Esophagus muscularis mucosa (tissue), 4 donors: ENCODE data around the gene ZNF135. TPM values are rescaled to one million over a fixed set of nuclear protein-coding genes. Genes with fewer than 3 reads are reported as not detected.

Experiments
- DNase-seq: peaks from one replicate; pipeline ENCODE4 v3.0.0-alpha.2; 2017; ENCODE audit errors: extremely low spot score
- H3K27ac ChIP-seq, 4 donors: fragments of 200-600 bp; sonication (generic); replicated peaks in 1 of 4; 1 replicate in 3 of 4; 2 replicates in 1 of 4; pipeline ENCODE4 v1.5.1; 2016 to 2019; ENCODE audit warnings: mild to moderate bottlenecking in 1 of 4
- H3K27me3 ChIP-seq, 4 donors: fragments of 200-600 bp; sonication (generic); one replicate each; pipeline versions ENCODE4 v1.5.1 to v1.6.0; 2016 to 2019
- H3K36me3 ChIP-seq, 4 donors: fragments of 200-600 bp; sonication (generic); one replicate each; pipeline ENCODE4 v1.5.1; 2016 to 2019
- H3K4me1 ChIP-seq, 4 donors: fragments of 200-600 bp; sonication (generic); one replicate each; pipeline ENCODE4 v1.5.1; 2016 to 2019
- H3K4me3 ChIP-seq, 4 donors: fragments of 200-600 bp; sonication (generic); 1 replicate in 2 of 4; 2 replicates in 2 of 4; pipeline ENCODE4 v1.5.1; 2016 to 2019; ENCODE audit warnings: mild to moderate bottlenecking in 4 of 4, moderate library complexity in 1 of 4
- H3K9me3 ChIP-seq, 4 donors: fragments of 200-600 bp; sonication (generic); 1 replicate in 3 of 4; 2 replicates in 1 of 4; pipeline ENCODE4 v1.5.1; 2016 to 2019
- EP300 ChIP-seq: sonication (generic); formaldehyde crosslinking; IDR thresholded peaks from one replicate; pipeline ENCODE4 v1.6.1; 2017; ENCODE audit warnings: antibody characterized with exemption
- POLR2A ChIP-seq: fragments of 450-650 bp; IDR thresholded peaks from one replicate; pipeline ENCODE4 v1.6.1; 2017; ENCODE audit warnings: antibody characterized with exemption, moderate library complexity, mild to moderate bottlenecking, low read depth
- POLR2AphosphoS5 ChIP-seq, 2 donors: sonication (generic); formaldehyde crosslinking; IDR thresholded peaks; one replicate each; pipeline ENCODE4 v1.6.1; 2017; ENCODE audit warnings: antibody characterized with exemption in 2 of 2
- WGBS: methylation state at CpG from one replicate; pipeline ENCODE4 v1.1.5; 2018; 5-methylcytosine and 5-hydroxymethylcytosine counted together
- intact Hi-C: fragments of 100-400 bp; cut with DNase I; formaldehyde crosslinking; loops from one replicate; pipeline ENCODE4 v1.15.1; 2023
- total RNA-seq, 4 donors: library from RNA; depleted of rRNA; stranded (reverse); fragments of >200 nt; gene quantifications; one replicate each; pipeline versions ENCODE4 v1.1.0 to v1.2.1, GENCODE V29; 2016
- TF ChIP-seq, protein P1 (sequence below), 3 experiments: fragments of 200-600 bp in 2 of 3; fragments of 450-650 bp in 1 of 3; sonication (generic) in 2 of 3; IDR thresholded peaks; one replicate each; pipeline ENCODE4 v1.5.1; 2017 to 2019; ENCODE audit warnings: antibody characterized with exemption in 3 of 3, mild to moderate bottlenecking in 2 of 3, moderate library complexity in 1 of 3

Gene ZNF135
- total RNA-seq, 4 donors from 2014 or later, result 5.1 to 9.1 (median 6.6) TPM

DNA sequence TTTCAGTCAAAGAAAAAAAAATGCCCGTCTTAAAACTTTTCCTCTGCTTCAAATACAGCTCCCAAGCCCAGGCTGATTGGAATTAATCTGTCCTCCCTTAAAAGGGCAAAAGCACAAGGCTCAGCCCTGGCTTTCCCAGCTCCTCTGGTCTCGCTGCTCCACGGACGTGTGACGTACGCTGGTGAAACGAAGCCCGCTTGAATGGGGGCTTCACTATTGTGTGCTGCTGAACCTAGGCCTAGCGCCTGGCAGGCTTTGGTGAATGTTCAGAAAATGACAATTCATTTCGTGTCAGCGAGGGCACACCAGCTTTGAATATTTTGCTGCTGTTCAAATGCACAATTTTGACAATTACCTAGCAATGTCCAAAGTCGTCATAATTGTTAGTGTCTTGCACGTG is 615 bp upstream of the ZNF135 start:
- peak overlapping the region; percentile 93 to 94 (median 93) for H3K27ac ChIP-seq
- H3K4me1 ChIP-seq, result peaks cover 14 to 28% (median 19%) of the 10 kb centered on the region in 4 donors
- intact Hi-C loops, result no loop called here
- WGBS, result 74% methylated on average over 13 of the region's 13 CpGs
- H3K36me3 ChIP-seq, result peaks cover 1 to 12% (median 5%) of the 10 kb centered on the region in 4 donors
- no peak for DNase-seq
- H3K27me3 ChIP-seq, result peaks cover 0 to 3% (median 0%) of the 10 kb centered on the region in 4 donors
- H3K9me3 ChIP-seq, result peaks cover 0 to 34% (median 15%) of the 10 kb centered on the region in 4 donors
- no peak for TF ChIP-seq POLR2A
- TF ChIP-seq, protein P1, sequence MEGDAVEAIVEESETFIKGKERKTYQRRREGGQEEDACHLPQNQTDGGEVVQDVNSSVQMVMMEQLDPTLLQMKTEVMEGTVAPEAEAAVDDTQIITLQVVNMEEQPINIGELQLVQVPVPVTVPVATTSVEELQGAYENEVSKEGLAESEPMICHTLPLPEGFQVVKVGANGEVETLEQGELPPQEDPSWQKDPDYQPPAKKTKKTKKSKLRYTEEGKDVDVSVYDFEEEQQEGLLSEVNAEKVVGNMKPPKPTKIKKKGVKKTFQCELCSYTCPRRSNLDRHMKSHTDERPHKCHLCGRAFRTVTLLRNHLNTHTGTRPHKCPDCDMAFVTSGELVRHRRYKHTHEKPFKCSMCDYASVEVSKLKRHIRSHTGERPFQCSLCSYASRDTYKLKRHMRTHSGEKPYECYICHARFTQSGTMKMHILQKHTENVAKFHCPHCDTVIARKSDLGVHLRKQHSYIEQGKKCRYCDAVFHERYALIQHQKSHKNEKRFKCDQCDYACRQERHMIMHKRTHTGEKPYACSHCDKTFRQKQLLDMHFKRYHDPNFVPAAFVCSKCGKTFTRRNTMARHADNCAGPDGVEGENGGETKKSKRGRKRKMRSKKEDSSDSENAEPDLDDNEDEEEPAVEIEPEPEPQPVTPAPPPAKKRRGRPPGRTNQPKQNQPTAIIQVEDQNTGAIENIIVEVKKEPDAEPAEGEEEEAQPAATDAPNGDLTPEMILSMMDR (IDR thresholded peaks at IDR 0.05), result no peak
- no peak for TF ChIP-seq EP300
- no peak for TF ChIP-seq POLR2AphosphoS5 (IDR thresholded peaks at IDR 0.05)
- peak overlapping the region; percentile 63 to 80 (median 72) for H3K4me3 ChIP-seq

DNA sequence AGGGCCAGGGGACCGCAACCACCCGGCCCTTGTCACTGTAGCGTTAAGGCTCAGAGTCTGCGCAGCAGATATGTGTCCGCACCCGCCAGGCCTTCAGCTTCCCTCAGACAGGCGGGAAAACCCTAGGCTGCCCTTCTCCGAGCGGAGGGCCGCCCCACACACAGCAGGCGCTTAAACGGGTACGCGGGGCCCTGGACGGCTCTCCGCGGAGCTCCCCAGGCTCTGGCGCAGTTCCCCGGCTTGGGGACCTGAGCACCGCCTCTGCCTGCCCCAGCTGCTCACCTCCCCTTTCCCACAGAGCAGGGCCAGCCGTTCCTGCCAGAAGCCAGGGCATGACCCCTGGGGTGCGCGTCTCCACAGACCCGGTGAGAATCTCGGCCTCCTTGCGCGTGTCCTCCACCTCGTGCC is 593 bp downstream of the ZNF135 start:
- Histone ChIP-seq H3K4me3 (peak overlapping the region; percentile 63 to 80 (median 72)), H3K27me3 (peaks cover 0 to 3% (median 0%) of the 10 kb centered on the region in 4 donors), H3K9me3 (peaks cover 0 to 40% (median 20%) of the 10 kb centered on the region in 4 donors), H3K4me1 (peaks cover 10 to 22% (median 16%) of the 10 kb centered on the region in 4 donors), H3K27ac (peak overlapping the region; percentile 93 to 94 (median 93)), H3K36me3 (peaks cover 13 to 24% (median 16%) of the 10 kb centered on the region in 4 donors)
- no peak for DNase-seq
- 12% methylated on average over 26 of the region's 28 CpGs for WGBS
- intact Hi-C loops, result no loop called here
- TF ChIP-seq POLR2A, result no peak
- TF ChIP-seq POLR2AphosphoS5 (IDR thresholded peaks at IDR 0.05), result no peak
- no peak for TF ChIP-seq EP300
- TF ChIP-seq, protein P1 (IDR thresholded peaks at IDR 0.05), result no peak

DNA sequence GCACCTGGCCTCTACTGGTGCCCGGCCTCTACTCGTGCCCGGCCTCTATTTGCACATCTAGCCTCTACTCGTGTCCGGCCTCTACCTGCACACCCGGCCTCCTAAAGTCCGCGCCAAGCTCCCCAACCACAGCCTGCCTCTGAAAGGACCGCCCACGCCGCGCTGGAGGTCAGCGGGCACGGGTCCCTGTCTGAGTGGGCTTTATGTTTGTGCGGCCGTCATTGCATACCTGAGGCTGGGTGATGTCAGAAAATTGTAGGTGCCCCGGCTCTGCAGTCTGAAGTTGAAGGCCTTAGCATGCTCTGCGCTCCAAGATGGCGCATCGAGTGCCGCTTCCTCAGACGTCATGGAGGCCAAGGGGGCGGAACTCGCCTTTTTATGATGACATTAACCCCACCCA is 1.1 kb downstream of the ZNF135 start:
- H3K9me3 ChIP-seq, result peaks cover 0 to 46% (median 25%) of the 10 kb centered on the region in 4 donors
- DNase-seq, result no peak
- WGBS, result 82% methylated on average over 19 of the region's 24 CpGs
- peaks cover 0 to 2% (median 0%) of the 10 kb centered on the region in 4 donors for H3K27me3 ChIP-seq
- H3K4me3 ChIP-seq, result peak overlapping the region; percentile 63 to 80 (median 72)
- TF ChIP-seq EP300 (no peak), POLR2A (no peak), POLR2AphosphoS5 (IDR thresholded peaks at IDR 0.05) (no peak)
- TF ChIP-seq, protein P1 (IDR thresholded peaks at IDR 0.05), result no peak
- H3K4me1 ChIP-seq, result peaks cover 10 to 21% (median 16%) of the 10 kb centered on the region in 4 donors
- intact Hi-C loops, result no loop called here
- peak overlapping the region in 1 of 4 donors; percentile 93 for H3K27ac ChIP-seq
- H3K36me3 ChIP-seq, result peaks cover 19 to 30% (median 22%) of the 10 kb centered on the region in 4 donors

DNA sequence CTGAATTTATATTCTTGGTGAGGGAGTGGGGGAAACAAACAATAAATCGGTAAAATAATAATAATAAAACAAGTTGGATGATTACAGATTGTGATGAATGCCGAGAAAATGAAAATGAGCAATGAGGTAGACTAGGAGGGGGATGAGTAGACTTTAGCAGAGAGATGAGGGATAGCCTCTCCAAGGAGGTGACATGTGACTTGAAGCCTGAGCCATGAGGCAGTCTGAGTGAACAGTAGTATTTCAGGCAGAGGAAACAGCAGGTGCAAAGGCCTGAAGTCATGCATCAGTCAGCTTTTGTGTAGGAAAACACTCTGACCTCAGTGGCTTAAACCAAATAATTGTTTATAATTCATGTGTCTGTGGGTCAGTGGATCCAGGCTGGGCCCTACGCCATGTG is 4.6 kb downstream of the ZNF135 start:
- no peak for TF ChIP-seq POLR2A
- TF ChIP-seq EP300, result no peak
- no peak for TF ChIP-seq POLR2AphosphoS5 (IDR thresholded peaks at IDR 0.05)
- TF ChIP-seq, protein P1 (IDR thresholded peaks at IDR 0.05), result no peak
- 94% methylated on average over 3 of the region's 3 CpGs for WGBS
- Histone ChIP-seq H3K27me3 (no peaks in the 10 kb centered on the region), H3K9me3 (peaks cover 0 to 77% (median 54%) of the 10 kb centered on the region in 4 donors), H3K36me3 (peaks cover 45 to 62% (median 51%) of the 10 kb centered on the region in 4 donors), H3K27ac (no peak overlapping the region), H3K4me1 (peaks cover 6 to 13% (median 11%) of the 10 kb centered on the region in 4 donors), H3K4me3 (no peak overlapping the region)
- DNase-seq, result no peak
- intact Hi-C loops, result no loop called here
